Measurements from ENCODE around the gene RNF151.

DNA sequence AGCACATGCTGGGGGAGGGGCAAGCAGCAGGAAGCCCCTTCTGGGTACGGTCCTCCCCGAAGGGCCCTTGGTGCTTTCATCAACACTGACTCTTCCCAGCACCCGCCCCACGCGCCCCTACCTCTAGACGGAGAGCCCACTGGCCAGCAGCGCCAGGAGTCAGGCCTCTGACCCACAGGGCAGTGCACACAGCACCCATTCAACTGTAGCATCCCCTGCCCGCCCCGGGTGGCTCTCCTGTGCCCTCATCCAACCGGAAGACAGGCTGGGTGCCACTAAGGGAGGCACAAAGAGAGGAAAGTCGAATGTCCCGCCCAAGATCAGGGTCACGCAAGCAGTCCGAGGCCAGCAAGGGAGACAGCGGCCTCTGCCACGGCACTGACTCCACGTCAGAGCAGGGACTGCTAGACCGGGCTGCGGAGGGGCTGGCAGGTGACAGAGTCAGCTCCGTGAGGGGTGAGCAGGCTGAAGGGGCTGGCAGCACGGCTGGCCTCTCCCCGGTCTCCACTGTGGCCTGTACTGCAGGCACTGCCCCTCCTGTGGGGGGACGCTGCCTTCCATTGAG lies 33.5 kb upstream of the RNF151 start:
- no peak for TF ChIP-seq CTCF (IDR thresholded peaks at IDR 0.05; ENCODE audit: poor library complexity, severe bottlenecking)
- no peak for TF ChIP-seq SMC3 (conservative IDR thresholded peaks at IDR 0.05; ENCODE audit: poor library complexity)

Measured in neural cell (in vitro differentiated cells).